ENCODE results near the gene SMG7.
"Not testable (repeated sequence)": the region's sequence is repeated elsewhere in the genome, so short reads cannot be mapped to it uniquely, and the experiment has no call there.

The SMG7 gene

GRCh38 chr1:183472488-183473216, at the start of gene SMG7:
Gene SMG7, plus strand, starts transcription at chr1:183472499. Its CDS starts 122 bp downstream, at chr1:183472621.
- in situ Hi-C loops (cut with MboI; ENCODE audit: low sequenced_read_pairs) = no loop called here

- in situ Hi-C loops (cut with MboI; ENCODE audit: low sequenced_read_pairs) = no loop called here
These were observed 48.8 kb upstream of the SMG7 start for GRCh38 chr1:183423541-183423940.

DNA sequence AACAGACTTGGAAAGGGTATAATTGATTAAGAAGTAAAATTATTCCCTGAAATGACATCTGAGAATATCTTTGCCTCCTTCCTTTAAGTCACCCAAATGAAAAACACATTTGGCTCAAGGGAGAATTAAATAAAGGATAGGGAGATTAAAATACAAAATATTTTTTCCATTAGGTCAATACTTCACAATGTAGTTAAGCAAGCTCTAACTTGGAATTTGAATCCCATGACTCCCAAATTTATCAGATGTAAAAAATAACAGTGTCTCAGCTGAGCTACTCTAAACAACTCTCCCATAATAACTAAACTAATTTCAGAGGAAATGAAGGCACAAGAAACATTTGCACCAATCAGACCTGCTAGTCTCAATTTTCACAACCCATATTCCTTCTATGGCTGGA, 47.6 kb upstream of the SMG7 start:
- in situ Hi-C loops (cut with MboI; ENCODE audit: low sequenced_read_pairs) = no loop called here

GRCh38 chr1:183427591-183427990, 44.7 kb upstream of the SMG7 start:
- in situ Hi-C loops (cut with MboI; ENCODE audit: low sequenced_read_pairs) = not testable (repeated sequence)

DNA sequence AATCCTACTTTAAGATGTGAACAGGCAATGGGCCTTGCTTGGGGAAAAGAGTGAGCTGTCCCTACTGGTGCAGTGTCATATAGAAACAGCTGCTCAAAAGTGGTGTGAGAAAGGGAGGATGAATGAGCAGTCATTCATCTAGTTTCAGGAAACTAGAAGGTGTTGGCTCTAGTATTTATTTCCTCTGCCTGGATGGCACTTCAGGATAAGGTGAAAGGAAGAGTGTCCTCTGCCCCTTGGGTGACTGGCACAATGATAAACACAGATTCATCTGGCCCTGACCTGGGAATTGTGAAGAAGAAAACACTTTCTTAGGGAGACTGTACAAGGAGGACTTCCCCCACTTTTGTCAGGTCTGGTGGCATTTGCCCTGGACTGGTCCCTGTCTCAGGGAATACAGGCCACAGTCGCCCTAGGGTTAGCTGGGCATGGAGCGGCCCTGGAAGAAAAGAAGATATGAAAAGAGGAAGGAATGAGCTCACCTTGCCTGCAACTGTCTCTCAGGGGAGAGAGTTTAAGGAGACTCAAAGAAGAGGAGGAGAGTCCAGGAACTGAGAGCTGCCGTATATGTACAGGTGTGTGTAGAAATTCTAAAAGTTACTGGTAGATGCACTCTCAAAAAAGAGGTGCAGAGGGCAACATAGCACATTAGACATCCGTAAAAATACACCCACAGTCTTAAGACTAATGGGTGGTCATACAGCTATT, 40.3 kb upstream of the SMG7 start:
- in situ Hi-C loops (cut with MboI; ENCODE audit: low sequenced_read_pairs) = no loop called here

- in situ Hi-C loops (cut with MboI; ENCODE audit: low sequenced_read_pairs) = no loop called here
These were observed 39.8 kb upstream of the SMG7 start for GRCh38 chr1:183432548-183432875.

DNA sequence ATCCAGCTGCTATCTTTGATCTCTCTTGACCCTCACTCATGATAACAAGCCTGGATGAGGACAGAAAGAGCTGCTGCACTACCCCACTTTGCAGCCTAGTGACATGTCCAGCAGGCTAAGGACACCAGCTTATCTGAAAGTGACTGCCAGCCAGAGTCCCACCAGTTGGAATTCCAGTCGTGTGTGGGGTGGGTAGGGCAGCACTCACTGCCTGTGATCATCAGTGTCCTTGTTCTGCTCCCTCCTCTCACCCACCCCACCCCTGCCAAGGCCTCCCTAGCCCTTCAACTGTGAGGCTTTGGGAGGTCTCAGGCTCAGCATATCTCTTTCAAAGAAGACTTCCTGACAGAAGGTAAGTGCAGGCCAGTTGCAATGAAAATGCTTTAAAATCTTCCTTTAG, 38.6 kb upstream of the SMG7 start:
- in situ Hi-C loops (cut with MboI; ENCODE audit: low sequenced_read_pairs) = no loop called here

DNA sequence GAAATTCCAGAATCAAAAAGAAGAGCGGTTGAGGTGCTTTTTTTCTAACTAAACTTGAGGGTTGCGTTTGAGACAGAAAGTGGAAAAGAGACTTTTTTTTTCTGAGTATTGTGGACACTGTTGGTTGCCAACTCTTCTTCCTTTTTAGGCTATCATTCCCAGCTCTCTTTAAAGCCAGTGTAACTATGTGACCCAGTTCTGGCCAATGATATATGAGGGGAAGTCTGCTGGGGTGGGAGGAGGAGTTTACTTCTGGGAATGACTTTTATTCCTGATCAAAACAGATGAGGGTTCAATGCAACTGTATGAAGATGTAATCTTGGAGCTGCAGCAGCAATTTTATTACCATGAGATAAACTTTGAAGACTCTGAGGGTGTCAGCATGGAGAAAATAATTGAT, 36.8 kb upstream of the SMG7 start:
- in situ Hi-C loops (cut with MboI; ENCODE audit: low sequenced_read_pairs) = no loop called here

DNA sequence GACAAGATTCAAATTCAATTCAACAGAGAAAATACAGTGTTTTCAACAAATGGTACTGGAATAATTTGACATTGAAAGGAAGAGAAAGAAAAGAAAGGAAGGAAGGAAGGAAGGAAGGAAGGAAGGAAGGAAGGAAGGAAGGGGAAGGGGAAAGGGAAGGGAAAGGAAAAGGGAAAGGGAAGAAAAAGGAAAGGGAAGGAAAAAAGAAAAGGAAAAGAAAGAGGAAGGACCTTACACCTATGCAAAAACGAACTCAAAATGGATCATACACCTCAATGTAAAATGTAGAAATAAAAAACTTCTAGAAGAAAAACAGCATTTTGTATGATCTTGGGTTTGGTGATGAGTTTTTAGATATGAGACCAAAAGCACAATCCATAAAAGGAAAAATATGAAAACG, 34.2 kb upstream of the SMG7 start:
- in situ Hi-C loops (cut with MboI; ENCODE audit: low sequenced_read_pairs) = no loop called here

DNA sequence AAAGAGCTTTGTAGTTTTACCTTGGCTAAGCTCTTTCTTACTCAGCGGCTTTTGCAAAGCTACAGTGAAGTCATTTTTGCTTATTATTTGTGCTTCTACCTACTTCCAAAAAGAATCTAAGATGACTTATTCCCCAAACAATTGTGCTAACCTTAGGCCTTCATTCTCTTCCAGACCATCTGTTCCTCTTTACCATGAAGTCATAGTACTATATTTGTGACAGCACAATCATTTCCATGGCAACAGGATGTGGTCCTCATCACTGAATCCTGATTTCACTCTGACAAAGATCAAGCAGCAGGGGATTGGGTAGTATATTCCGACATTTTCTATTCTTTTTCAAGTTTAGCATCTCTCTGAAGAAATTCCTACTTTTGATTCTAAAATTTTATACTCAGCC, 29.3 kb upstream of the SMG7 start:
- in situ Hi-C loops (cut with MboI; ENCODE audit: low sequenced_read_pairs) = no loop called here

DNA sequence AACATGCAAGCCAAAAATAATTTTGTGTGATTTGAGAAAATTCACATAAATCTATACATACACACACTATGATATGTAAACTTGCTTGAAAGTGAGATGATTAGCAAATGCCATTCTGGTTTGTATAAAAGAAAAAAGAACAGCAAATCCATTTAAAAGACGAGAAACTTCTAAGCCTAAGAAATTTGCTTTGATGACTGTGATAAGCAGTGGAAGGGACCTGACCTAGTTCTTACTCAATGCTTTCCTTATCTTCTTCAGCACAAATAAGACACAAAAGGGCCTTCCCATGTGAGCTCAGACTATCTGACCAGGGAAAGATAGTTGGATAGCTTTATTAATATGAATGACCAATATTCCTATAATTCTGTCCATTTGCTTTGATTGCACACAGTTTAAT, 28.8 kb upstream of the SMG7 start:
- in situ Hi-C loops (cut with MboI; ENCODE audit: low sequenced_read_pairs) = no loop called here

DNA sequence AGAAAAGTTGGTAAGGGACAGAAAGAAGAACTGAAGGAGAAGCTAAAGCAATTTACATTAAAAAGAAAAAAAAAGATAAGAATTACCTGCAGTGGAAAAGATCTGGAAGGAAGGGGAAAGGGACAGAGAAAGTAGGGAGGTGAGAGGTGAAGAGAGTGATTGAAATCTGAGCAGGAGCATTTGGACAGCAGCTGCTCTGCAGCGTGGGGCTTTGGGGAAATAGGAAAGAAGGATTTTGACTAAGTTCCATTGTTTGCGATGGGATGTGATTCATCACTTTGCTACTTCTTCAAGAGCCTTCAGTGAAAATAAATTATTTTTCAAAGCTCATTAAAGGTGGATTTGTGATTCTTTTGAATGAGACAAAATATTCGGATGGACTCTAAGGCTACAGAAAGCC, 28.1 kb upstream of the SMG7 start:
- in situ Hi-C loops (cut with MboI; ENCODE audit: low sequenced_read_pairs) = no loop called here

DNA sequence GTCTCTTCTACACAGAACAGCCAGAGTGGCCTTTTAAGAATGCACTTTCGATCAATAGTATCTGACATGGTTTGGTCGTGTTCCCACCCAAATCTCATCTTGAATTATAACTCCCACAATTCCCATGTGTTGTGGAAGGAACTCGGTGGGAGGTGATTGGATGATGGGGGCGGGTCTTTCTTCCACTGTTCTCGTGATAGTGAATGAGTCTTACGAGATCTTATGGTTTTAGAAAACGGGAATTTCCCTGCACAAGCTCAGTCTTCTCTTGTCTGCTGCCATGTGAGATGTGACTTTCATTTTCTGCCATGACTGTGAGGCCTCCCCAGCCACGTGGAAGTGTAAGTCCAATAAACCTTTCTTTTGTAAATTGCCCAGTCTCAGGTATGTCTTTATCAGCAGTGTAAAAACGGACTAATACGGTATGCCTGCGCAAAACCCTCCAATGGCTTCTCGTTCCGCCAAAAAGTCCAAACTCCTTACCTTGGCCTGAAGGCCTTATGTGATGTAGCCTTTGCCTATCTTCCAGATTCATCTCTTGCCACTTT, 23.0 kb upstream of the SMG7 start:
- in situ Hi-C loops (cut with MboI; ENCODE audit: low sequenced_read_pairs) = no loop called here

DNA sequence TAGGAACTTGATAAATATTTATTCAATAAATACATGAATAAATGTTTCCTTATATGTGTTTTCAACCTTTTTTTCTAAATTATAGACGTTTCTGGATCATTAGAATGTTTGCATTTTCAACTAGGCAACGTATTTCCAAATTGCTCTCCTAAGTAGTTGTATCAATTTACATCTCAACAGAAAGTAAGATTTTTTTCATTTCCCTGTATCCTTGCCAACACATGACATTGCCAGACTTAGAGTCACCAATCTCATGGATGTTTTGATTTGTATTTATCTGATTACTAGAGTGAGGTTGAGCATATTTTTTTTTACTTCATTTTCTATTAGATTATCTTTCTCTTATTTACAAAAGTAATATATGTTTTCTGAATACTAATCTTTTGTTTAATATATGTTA, 22.2 kb upstream of the SMG7 start:
- in situ Hi-C loops (cut with MboI; ENCODE audit: low sequenced_read_pairs) = no loop called here

DNA sequence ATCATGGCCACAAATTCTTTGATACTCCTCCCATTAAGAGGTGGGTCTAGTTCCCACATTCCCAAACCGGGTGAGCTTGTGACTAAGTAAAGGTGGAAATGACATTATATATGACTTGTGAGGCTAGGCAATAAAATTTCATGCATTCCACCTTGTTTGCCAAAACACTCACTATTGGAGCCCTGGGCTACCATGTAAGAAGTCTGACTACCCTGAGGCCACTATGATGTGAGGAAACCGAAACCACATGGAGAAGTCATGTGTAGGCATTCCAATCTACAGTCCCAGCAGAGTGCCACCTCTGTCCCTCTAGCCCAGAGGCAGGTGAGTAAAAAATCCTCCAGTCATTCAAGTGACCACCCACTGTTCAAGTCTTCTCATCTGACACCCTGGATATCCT, 17.9 kb upstream of the SMG7 start:
- in situ Hi-C loops (cut with MboI; ENCODE audit: low sequenced_read_pairs) = no loop called here

- in situ Hi-C loops (cut with MboI; ENCODE audit: low sequenced_read_pairs) = no loop called here
These were observed 15.5 kb upstream of the SMG7 start for GRCh38 chr1:183456826-183457225.

DNA sequence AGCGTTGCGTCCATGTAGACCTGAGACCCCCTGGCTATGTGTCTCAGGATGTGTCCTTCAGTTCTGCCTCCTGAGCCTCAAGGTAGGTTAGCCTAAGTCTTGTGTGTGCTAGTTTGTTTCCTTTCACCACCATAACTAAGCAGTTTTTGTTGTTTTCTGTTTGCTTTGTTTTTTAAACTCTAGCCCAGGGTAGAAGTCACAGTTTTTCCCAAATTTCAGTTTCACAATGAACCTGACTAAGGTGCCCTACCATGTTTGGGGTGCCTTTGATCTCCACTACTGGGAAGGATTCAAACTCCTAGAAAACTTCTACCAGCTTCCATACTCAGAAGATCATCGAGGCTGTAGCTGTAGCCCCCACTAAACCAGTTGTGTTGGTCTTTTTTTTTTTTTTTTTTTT, 14.8 kb upstream of the SMG7 start:
- in situ Hi-C loops (cut with MboI; ENCODE audit: low sequenced_read_pairs) = no loop called here

- in situ Hi-C loops (cut with MboI; ENCODE audit: low sequenced_read_pairs) = no loop called here
These were observed 11.7 kb upstream of the SMG7 start for GRCh38 chr1:183460596-183460995.

DNA sequence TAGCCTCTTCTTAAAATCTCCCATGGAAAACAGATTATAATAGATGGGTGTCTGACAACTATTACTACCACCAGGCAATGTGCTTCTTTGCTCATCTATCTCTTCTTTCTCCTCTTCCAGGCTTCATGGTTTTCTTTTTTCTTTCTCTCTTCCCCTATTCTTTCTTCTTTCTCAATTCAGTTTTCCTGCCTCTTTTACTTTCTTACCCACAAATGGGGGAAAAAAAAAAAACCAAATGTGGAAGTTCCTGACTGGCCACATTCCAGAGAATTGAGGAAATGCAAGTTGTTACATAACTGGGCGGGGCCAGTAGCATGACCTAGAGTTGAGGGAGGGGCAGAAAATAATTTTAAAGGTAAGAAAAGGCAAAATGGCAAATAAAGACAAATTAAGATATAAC, 10.9 kb upstream of the SMG7 start:
- in situ Hi-C loops (cut with MboI; ENCODE audit: low sequenced_read_pairs) = no loop called here

DNA sequence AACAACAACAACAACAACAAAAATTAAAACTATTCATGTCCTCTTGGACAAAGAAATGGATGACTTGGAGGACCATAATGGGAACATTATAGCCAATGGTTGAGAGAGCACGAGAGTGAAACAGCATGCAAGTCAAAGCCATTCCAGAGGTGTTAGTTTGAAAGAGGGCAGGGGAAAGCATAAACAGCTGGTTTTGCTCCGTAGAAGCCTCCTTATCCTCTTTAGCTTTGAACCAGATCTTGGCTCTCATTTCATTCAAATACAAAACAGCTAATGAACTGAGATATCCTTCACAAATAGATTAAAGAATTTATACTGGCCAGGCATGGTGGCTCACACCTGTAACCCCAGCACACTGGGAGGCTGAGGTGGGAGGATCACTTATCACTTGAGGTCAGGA, 8.7 kb upstream of the SMG7 start:
- in situ Hi-C loops (cut with MboI; ENCODE audit: low sequenced_read_pairs) = no loop called here

DNA sequence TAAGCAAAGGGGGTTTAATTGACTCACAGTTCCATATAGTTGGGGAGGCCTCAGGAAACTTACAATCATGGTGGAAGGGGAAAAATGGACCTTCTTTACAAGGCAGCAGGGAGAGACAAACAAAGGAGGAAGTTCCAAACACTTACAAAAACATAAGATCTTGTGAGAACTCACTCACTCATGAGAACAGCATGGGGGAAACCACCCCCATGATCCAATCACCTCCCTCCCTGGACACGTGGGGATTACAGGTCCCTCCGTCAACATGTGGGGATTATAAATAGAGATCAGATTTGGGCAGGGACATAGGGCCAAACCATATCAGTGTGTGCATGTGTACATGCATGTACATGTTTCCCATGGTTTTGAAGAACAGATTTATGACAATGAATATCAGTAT, 5.5 kb upstream of the SMG7 start:
- in situ Hi-C loops (cut with MboI; ENCODE audit: low sequenced_read_pairs) = no loop called here

GRCh38 chr1:183467687-183468086, 4.6 kb upstream of the SMG7 start:
- in situ Hi-C loops (cut with MboI; ENCODE audit: low sequenced_read_pairs) = no loop called here

Data from HL-60/S4 treated with retinoic acid at 250 ng/mL for 4 days and 3 days (cell line).